Measurements from ENCODE around the gene GNG2. TPM values are rescaled to one million over a fixed set of nuclear protein-coding genes. Genes with fewer than 3 reads are reported as not detected.

GNG2 gene
- total and polyA plus RNA-seq, 2 of the 8 experiments (the other 6 are each of a cell fraction or from before 2014, with no cell fraction given) = 8.2 to 17.9 TPM

DNA sequence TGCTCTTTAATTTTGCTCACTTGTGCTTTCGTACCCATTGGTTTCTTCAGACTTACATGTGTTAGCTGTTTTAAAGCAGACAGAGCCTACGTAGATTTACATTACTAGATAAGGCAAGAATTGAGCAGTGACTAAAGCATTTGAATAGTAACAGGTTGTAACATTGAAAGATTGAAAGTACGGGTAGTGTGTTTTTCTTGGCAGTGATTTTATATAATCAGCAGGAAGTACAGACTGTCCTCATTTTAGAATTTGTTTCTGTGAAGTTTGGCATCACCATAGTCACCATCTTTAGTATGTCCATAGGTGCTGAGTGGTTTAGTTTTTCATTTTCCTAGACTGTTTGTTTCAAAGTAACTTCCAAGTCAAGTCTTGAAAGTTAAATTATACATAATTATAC is 142.9 kb downstream of the GNG2 start (continued):
- TF ChIP-seq, protein P1, sequence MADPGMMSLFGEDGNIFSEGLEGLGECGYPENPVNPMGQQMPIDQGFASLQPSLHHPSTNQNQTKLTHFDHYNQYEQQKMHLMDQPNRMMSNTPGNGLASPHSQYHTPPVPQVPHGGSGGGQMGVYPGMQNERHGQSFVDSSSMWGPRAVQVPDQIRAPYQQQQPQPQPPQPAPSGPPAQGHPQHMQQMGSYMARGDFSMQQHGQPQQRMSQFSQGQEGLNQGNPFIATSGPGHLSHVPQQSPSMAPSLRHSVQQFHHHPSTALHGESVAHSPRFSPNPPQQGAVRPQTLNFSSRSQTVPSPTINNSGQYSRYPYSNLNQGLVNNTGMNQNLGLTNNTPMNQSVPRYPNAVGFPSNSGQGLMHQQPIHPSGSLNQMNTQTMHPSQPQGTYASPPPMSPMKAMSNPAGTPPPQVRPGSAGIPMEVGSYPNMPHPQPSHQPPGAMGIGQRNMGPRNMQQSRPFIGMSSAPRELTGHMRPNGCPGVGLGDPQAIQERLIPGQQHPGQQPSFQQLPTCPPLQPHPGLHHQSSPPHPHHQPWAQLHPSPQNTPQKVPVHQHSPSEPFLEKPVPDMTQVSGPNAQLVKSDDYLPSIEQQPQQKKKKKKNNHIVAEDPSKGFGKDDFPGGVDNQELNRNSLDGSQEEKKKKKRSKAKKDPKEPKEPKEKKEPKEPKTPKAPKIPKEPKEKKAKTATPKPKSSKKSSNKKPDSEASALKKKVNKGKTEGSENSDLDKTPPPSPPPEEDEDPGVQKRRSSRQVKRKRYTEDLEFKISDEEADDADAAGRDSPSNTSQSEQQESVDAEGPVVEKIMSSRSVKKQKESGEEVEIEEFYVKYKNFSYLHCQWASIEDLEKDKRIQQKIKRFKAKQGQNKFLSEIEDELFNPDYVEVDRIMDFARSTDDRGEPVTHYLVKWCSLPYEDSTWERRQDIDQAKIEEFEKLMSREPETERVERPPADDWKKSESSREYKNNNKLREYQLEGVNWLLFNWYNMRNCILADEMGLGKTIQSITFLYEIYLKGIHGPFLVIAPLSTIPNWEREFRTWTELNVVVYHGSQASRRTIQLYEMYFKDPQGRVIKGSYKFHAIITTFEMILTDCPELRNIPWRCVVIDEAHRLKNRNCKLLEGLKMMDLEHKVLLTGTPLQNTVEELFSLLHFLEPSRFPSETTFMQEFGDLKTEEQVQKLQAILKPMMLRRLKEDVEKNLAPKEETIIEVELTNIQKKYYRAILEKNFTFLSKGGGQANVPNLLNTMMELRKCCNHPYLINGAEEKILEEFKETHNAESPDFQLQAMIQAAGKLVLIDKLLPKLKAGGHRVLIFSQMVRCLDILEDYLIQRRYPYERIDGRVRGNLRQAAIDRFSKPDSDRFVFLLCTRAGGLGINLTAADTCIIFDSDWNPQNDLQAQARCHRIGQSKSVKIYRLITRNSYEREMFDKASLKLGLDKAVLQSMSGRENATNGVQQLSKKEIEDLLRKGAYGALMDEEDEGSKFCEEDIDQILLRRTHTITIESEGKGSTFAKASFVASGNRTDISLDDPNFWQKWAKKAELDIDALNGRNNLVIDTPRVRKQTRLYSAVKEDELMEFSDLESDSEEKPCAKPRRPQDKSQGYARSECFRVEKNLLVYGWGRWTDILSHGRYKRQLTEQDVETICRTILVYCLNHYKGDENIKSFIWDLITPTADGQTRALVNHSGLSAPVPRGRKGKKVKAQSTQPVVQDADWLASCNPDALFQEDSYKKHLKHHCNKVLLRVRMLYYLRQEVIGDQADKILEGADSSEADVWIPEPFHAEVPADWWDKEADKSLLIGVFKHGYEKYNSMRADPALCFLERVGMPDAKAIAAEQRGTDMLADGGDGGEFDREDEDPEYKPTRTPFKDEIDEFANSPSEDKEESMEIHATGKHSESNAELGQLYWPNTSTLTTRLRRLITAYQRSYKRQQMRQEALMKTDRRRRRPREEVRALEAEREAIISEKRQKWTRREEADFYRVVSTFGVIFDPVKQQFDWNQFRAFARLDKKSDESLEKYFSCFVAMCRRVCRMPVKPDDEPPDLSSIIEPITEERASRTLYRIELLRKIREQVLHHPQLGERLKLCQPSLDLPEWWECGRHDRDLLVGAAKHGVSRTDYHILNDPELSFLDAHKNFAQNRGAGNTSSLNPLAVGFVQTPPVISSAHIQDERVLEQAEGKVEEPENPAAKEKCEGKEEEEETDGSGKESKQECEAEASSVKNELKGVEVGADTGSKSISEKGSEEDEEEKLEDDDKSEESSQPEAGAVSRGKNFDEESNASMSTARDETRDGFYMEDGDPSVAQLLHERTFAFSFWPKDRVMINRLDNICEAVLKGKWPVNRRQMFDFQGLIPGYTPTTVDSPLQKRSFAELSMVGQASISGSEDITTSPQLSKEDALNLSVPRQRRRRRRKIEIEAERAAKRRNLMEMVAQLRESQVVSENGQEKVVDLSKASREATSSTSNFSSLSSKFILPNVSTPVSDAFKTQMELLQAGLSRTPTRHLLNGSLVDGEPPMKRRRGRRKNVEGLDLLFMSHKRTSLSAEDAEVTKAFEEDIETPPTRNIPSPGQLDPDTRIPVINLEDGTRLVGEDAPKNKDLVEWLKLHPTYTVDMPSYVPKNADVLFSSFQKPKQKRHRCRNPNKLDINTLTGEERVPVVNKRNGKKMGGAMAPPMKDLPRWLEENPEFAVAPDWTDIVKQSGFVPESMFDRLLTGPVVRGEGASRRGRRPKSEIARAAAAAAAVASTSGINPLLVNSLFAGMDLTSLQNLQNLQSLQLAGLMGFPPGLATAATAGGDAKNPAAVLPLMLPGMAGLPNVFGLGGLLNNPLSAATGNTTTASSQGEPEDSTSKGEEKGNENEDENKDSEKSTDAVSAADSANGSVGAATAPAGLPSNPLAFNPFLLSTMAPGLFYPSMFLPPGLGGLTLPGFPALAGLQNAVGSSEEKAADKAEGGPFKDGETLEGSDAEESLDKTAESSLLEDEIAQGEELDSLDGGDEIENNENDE (IDR thresholded peaks at IDR 0.05; ENCODE audit: insufficient replicate concordance, low read length) = no peak
- TF ChIP-seq KDM4A (IDR thresholded peaks at IDR 0.05; ENCODE audit: low read depth, low read length, severe bottlenecking) = no peak
- no peak for TF ChIP-seq TBP (IDR thresholded peaks at IDR 0.05; ENCODE audit: low read depth, low read length)
- no peak for TF ChIP-seq BRCA1 (IDR thresholded peaks at IDR 0.05; ENCODE audit: low read depth, low read length)
- TF ChIP-seq PHF8 (conservative IDR thresholded peaks at IDR 0.05; ENCODE audit: low read depth, low read length) = no peak
- no peak for TF ChIP-seq SIN3A (conservative IDR thresholded peaks at IDR 0.05 in 1 of 2, IDR thresholded peaks at IDR 0.05 in 1 of 2; ENCODE audit: low read depth in 1 of 2, low read length in 2 of 2)
- no peak for TF ChIP-seq SP1 (IDR thresholded peaks at IDR 0.05; ENCODE audit: low read depth, low read length)
- TF ChIP-seq SUZ12 (IDR thresholded peaks at IDR 0.05; ENCODE audit: low read length) = no peak
- TF ChIP-seq, protein P2, sequence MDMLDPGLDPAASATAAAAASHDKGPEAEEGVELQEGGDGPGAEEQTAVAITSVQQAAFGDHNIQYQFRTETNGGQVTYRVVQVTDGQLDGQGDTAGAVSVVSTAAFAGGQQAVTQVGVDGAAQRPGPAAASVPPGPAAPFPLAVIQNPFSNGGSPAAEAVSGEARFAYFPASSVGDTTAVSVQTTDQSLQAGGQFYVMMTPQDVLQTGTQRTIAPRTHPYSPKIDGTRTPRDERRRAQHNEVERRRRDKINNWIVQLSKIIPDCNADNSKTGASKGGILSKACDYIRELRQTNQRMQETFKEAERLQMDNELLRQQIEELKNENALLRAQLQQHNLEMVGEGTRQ (IDR thresholded peaks at IDR 0.05; ENCODE audit: low read length) = no peak
- TF ChIP-seq CEBPB (IDR thresholded peaks at IDR 0.05; ENCODE audit: low read depth, low read length) = no peak
- TF ChIP-seq EGR1 (IDR thresholded peaks at IDR 0.05; ENCODE audit: borderline replicate concordance, low read depth, low read length) = no peak
